ENCODE data around the gene GNPDA1.

GRCh38 chr5:142009886-142010285 lies 2.9 kb downstream of the GNPDA1 start:
- TF ChIP-seq EZH2 (IDR thresholded peaks at IDR 0.05; ENCODE audit: borderline replicate concordance, low read length) (no peak), CTCF (IDR thresholded peaks at IDR 0.05; ENCODE audit: low read length) (no peak)

Measured in OCI-LY1 (cell line).